Activated CD4-positive, alpha-beta T cell treated with anti-CD3 and anti-CD28 coated beads for 36 hours (primary cell): ENCODE data around the gene ZNF81. TPM values are rescaled to one million over a fixed set of nuclear protein-coding genes. Genes with fewer than 3 reads are reported as not detected.

ENCODE experiments used
- ATAC-seq: fragments of 200-7000 bp; cut with Tn5 transposase; one replicate; pipeline ENCODE4 v1.10.0; 2021; ENCODE audit warnings: mild to moderate bottlenecking, moderate library complexity
- CTCF ChIA-PET: fragments of 350-600 bp; sonication (Branson Sonifier 250); formaldehyde crosslinking; loops from one replicate; lab custom pipeline; 2021; ENCODE audit warnings: antibody characterized with exemption; lab: Charles Lee
- POLR2A ChIA-PET: fragments of 350-600 bp; sonication (Branson Sonifier 250); formaldehyde crosslinking; loops from one replicate; lab custom pipeline; 2021; ENCODE audit warnings: antibody characterized with exemption, inconsistent platforms; lab: Charles Lee
- DNase-seq: peaks from one replicate; pipeline ENCODE4 v3.0.0-alpha.2; 2020
- H3K27ac Mint-ChIP-seq: one replicate; pipeline ENCODE4 v1.8.0; 2021; ENCODE audit warnings: mixed read lengths
- H3K27me3 Mint-ChIP-seq: one replicate; pipeline ENCODE4 v1.8.0; 2021; ENCODE audit warnings: mixed read lengths
- H3K36me3 Mint-ChIP-seq: one replicate; pipeline ENCODE4 v1.8.0; 2021; ENCODE audit warnings: low read depth, mixed read lengths
- H3K4me1 Mint-ChIP-seq: one replicate; pipeline ENCODE4 v1.8.0; 2021; ENCODE audit warnings: mixed read lengths
- H3K4me3 Mint-ChIP-seq: one replicate; pipeline ENCODE4 v1.8.0; 2021; ENCODE audit warnings: mild to moderate bottlenecking, moderate library complexity, mixed read lengths
- H3K9me3 Mint-ChIP-seq: one replicate; pipeline ENCODE4 v1.8.0; 2021; ENCODE audit warnings: low read depth, mixed read lengths
- intact Hi-C, 2 experiments: fragments of 100-400 bp; cut with DNase I in 1 of 2; cut with micrococcal nuclease in 1 of 2; formaldehyde crosslinking; loops; one replicate each; pipeline versions ENCODE4 v1.14.2 to v1.15.1; 2022 to 2024; cut with DNase I, micrococcal nuclease
- total RNA-seq, 2 experiments: library from RNA; stranded (reverse); gene quantifications; one replicate each; pipeline ENCODE4 v1.2.3, GENCODE V29; 2021

Gene ZNF81
- total RNA-seq, 2 experiments from 2014 or later, result 5.3 to 6.4 TPM

DNA sequence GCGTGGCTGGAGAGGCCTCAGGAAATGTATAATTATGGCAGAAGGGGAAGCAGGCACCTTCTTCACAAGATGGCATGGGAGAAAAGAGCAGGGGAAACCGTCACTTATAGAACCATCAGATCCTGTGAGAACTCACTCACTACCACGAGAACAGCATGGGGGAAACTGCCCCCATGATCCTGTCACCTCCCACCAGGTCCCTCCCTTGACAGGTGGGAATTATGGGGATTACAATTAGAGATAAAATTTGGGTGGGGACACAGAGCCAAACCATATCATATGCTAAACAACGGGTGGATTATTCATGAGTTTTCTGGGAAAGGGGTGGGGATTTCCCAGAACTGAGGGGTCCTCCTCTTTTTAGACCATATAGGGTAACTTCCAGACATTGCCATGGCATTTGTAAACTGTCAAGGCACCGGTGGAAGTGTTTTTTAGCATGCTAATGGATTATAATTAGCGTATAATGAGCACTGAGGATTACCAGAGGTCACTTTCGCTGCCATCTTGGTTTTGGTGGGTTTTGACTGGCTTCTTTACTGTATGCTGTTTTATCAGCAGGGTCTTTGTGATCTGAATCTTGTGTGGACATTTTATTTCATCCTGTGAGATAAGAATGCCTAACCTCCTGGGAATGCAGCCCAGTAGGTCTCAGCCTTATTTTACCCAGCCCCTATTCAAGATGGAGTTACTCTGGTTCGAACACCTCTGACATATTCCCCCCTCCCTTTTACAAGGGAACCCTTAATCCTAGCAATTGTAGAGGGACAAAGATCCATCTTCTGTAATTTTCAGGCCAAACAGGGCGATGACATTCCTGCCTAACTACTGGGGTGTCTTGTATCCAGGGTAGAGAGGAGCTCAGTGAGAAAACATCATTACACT lies 27.6 kb upstream of the ZNF81 start:
- no peaks in the 10 kb centered on the region for H3K36me3 Mint-ChIP-seq
- intact Hi-C loops, result no loop called here
- POLR2A ChIA-PET, result no interaction called here
- H3K9me3 Mint-ChIP-seq, result no peaks in the 10 kb centered on the region
- H3K27me3 Mint-ChIP-seq, result no peaks in the 10 kb centered on the region
- CTCF ChIA-PET, result no interaction called here
- H3K4me1 Mint-ChIP-seq, result no peaks in the 10 kb centered on the region
- ATAC-seq (no peak), DNase-seq (no peak)
- H3K4me3 Mint-ChIP-seq, result no peak overlapping the region
- no peak overlapping the region for H3K27ac Mint-ChIP-seq

DNA sequence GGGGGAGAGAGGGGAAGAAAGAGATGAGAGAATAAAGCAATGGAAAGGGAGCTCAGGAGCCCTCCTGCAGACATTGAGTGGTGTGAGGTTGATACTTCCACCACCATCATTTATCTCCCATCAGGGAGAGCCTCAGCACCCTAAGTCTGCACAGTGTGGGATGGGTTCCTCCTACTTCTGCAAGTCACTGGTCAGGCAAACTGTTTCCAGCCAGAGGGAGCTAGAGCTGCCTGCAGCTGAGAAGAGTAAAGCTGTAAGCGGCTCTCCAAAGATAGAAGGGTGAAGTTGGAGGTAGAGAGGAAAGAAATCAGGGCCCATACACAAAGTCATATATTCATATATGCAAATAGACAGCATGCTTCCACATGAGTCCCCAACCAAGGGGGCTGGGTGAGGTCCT lies 21.9 kb upstream of the ZNF81 start:
- Mint-ChIP-seq H3K27ac (no peak overlapping the region), H3K36me3 (no peaks in the 10 kb centered on the region), H3K27me3 (no peaks in the 10 kb centered on the region), H3K9me3 (no peaks in the 10 kb centered on the region), H3K4me1 (peaks cover 2% of the 10 kb centered on the region), H3K4me3 (no peak overlapping the region)
- DNase-seq (no peak), ATAC-seq (no peak)
- intact Hi-C loops, result no loop called here
- POLR2A ChIA-PET, result no interaction called here
- CTCF ChIA-PET, result no interaction called here

- H3K27ac Mint-ChIP-seq, result no peak overlapping the region
- H3K36me3 Mint-ChIP-seq, result no peaks in the 10 kb centered on the region
- no peak overlapping the region for H3K4me3 Mint-ChIP-seq
- ChIA-PET CTCF (interaction anchor here (0.6 to 1.1 kb wide), 2 partner anchors 226 to 232 kb away, joined by 3 read pairs; no protein-coding TSS in a partner anchor), POLR2A (no interaction called here)
- DNase-seq (no peak), ATAC-seq (no peak)
- H3K27me3 Mint-ChIP-seq, result no peaks in the 10 kb centered on the region
- no peaks in the 10 kb centered on the region for H3K9me3 Mint-ChIP-seq
- intact Hi-C loops, result no loop called here
- peaks cover 2% of the 10 kb centered on the region for H3K4me1 Mint-ChIP-seq
Measured at GRCh38 chrX:47815901-47816845, 20.5 kb upstream of the ZNF81 start.

DNA sequence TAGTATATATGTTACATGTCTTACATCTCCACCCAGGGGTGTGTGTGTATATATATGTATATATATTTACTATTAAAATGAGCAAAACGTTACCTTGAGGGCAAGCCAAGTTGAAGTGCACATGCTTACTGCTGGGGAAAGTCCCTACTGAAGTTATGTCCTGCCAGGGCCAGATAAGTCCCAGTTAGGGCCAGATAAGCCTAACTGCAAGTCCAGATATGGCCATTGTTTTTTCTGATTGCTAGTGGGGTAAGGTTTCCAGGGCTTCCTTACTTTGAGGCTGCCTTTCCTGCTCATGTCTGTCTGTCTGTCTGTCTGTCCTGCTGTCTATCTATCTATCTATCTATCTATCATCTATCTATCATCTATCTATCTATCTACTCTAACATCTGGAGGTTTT lies 19.3 kb upstream of the ZNF81 start:
- Mint-ChIP-seq H3K4me3 (no peak overlapping the region), H3K27me3 (no peaks in the 10 kb centered on the region), H3K4me1 (peaks cover 2% of the 10 kb centered on the region), H3K27ac (no peak overlapping the region), H3K36me3 (no peaks in the 10 kb centered on the region), H3K9me3 (no peaks in the 10 kb centered on the region)
- ChIA-PET POLR2A (no interaction called here), CTCF (no interaction called here)
- DNase-seq (no peak), ATAC-seq (no peak)
- intact Hi-C loops, result no loop called here

GRCh38 chrX:47817897-47818296 lies 18.8 kb upstream of the ZNF81 start:
- CTCF ChIA-PET, result no interaction called here
- intact Hi-C loops, result no loop called here
- no peak overlapping the region for H3K4me3 Mint-ChIP-seq
- H3K9me3 Mint-ChIP-seq, result no peaks in the 10 kb centered on the region
- ATAC-seq (no peak), DNase-seq (no peak)
- peaks cover 5% of the 10 kb centered on the region for H3K4me1 Mint-ChIP-seq
- no peaks in the 10 kb centered on the region for H3K36me3 Mint-ChIP-seq
- no peaks in the 10 kb centered on the region for H3K27me3 Mint-ChIP-seq
- H3K27ac Mint-ChIP-seq, result no peak overlapping the region
- POLR2A ChIA-PET, result no interaction called here

DNA sequence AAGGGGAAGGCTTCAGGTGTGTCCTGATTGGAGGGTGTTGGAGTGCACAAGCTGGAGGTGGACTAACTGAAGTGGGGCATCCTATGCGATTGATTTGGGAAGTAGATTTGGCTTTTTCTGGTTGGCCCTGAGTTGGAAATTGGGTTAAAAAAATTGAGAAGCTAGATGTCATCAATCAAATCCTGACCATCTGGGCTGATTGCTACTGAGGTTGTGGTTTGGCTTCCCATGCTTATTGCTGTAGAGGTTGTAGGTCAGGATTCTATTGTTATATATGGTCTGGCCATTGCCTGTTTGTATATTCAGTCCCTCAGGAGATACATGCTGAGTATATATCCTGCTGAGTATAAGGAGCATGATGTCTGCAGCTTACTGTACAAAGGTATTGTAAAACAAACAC lies 7.7 kb upstream of the ZNF81 start:
- intact Hi-C loops, result no loop called here
- H3K27me3 Mint-ChIP-seq, result no peaks in the 10 kb centered on the region
- ChIA-PET CTCF (interaction anchor here (0.6 to 3.3 kb wide), 3 partner anchors 28 to 198 kb away, joined by 3 to 15 read pairs (median 4); no protein-coding TSS in a partner anchor), POLR2A (no interaction called here)
- H3K4me1 Mint-ChIP-seq, result no peaks in the 10 kb centered on the region
- H3K27ac Mint-ChIP-seq, result no peak overlapping the region
- H3K9me3 Mint-ChIP-seq, result no peaks in the 10 kb centered on the region
- no peak overlapping the region for H3K4me3 Mint-ChIP-seq
- ATAC-seq (no peak), DNase-seq (no peak)
- no peaks in the 10 kb centered on the region for H3K36me3 Mint-ChIP-seq

DNA sequence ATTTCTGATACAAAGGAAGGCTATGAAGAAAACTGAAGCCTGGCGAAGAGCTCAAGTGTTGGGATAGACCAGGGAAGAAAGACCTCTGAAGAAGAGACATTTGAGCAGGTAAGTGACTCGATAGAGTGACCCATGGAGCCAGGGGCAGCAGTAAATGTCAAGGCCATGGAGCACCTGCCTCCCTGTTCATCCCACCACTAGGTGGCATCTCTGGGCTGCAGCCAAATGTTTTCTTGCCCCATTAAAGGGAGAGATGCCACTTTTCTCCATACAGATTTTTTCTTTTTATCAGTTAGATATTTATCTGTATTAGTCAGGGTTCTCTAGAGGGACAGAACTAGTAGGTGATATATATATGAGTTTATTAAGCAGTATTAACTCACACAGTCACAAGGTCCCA lies 4.9 kb upstream of the ZNF81 start:
- Mint-ChIP-seq H3K4me3 (no peak overlapping the region), H3K36me3 (no peaks in the 10 kb centered on the region), H3K27ac (no peak overlapping the region), H3K27me3 (no peaks in the 10 kb centered on the region), H3K4me1 (peaks cover 13% of the 10 kb centered on the region), H3K9me3 (no peaks in the 10 kb centered on the region)
- intact Hi-C loops, result loop anchor here (1.0 to 5.0 kb wide), 3 partner anchors 126 to 661 kb away; no protein-coding TSS in a partner anchor
- POLR2A ChIA-PET, result no interaction called here
- DNase-seq (peak; percentile 68), ATAC-seq (no peak)
- CTCF ChIA-PET, result interaction anchor here (1.0 to 2.2 kb wide), 3 partner anchors 12 to 195 kb away, joined by 4 to 10 read pairs (median 5); no protein-coding TSS in a partner anchor

- DNase-seq, result no peak
- Mint-ChIP-seq H3K9me3 (no peaks in the 10 kb centered on the region), H3K27ac (no peak overlapping the region), H3K4me3 (no peak overlapping the region), H3K4me1 (peaks cover 25% of the 10 kb centered on the region), H3K36me3 (peaks cover 2% of the 10 kb centered on the region), H3K27me3 (no peaks in the 10 kb centered on the region)
- intact Hi-C loops, result loop anchor here in 1 of 2 experiments (5.0 kb wide), 3 partner anchors 356 to 964 kb away; partner anchors contain the start of genes HDAC6, UBA1 and ZNF41
- ATAC-seq, result no peak
- POLR2A ChIA-PET, result interaction anchor here (0.7 kb wide), 1 partner anchor 184 kb away, joined by 4 read pairs; no protein-coding TSS in a partner anchor
- CTCF ChIA-PET, result interaction anchor here (1.7 kb wide), 1 partner anchor 190 kb away, joined by 3 read pairs; no protein-coding TSS in a partner anchor
Measured at GRCh38 chrX:47838361-47838760, 1.7 kb downstream of the ZNF81 start.

- intact Hi-C loops, result no loop called here
- DNase-seq, result no peak
- no peak for ATAC-seq
- Mint-ChIP-seq H3K4me1 (peaks cover 18% of the 10 kb centered on the region), H3K4me3 (no peak overlapping the region), H3K27me3 (no peaks in the 10 kb centered on the region), H3K36me3 (peaks cover 2% of the 10 kb centered on the region), H3K9me3 (no peaks in the 10 kb centered on the region), H3K27ac (no peak overlapping the region)
- POLR2A ChIA-PET, result no interaction called here
- CTCF ChIA-PET, result no interaction called here
Measured at GRCh38 chrX:47840111-47840510, 3.4 kb downstream of the ZNF81 start.

DNA sequence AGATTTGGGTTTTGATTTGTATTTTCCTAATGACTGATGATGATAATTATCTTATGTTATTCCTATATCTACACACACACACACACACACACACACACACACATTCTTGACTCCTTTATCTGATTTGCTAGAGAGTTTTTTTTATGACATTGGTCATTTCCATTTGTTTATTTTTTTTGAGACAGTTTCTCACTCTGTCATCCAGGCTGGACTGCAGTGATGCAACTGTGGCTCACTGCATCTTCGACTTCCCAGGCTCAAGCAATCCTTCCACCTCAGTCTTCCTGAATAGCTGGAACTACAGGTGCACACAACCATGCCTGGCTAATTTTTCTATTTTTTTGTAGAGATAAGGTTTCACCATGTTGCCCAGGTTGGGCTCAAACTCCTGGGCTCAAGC lies 6.7 kb downstream of the ZNF81 start:
- ATAC-seq (no peak), DNase-seq (no peak)
- Mint-ChIP-seq H3K4me1 (peaks cover 3% of the 10 kb centered on the region), H3K4me3 (no peak overlapping the region), H3K27me3 (no peaks in the 10 kb centered on the region), H3K36me3 (peaks cover 4% of the 10 kb centered on the region), H3K27ac (no peak overlapping the region), H3K9me3 (no peaks in the 10 kb centered on the region)
- intact Hi-C loops, result no loop called here
- POLR2A ChIA-PET, result no interaction called here
- CTCF ChIA-PET, result interaction anchor here (0.9 to 1.3 kb wide), 3 partner anchors 11 to 115 kb away, joined by 4 to 5 read pairs (median 4); no protein-coding TSS in a partner anchor

DNA sequence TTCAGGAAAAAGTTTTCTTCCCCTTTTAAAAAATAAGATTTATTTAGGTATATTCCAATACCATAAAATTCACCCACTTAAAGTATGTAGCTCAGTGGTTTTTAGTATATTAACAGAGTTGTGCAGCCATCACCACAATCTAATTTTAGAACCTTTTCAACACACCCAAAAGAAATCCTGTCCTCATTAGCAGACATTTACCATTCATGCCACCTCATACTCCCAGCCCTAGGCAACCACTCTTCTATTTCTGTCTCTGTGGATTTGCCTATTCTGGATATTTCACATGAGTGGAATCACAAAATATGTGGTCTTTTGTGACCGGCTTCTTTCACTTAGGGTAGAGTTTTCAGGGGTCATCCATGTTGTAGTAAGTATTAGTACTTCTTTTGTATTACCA lies 7.4 kb downstream of the ZNF81 start:
- Mint-ChIP-seq H3K27me3 (no peaks in the 10 kb centered on the region), H3K4me1 (peaks cover 2% of the 10 kb centered on the region), H3K27ac (no peak overlapping the region), H3K9me3 (no peaks in the 10 kb centered on the region), H3K36me3 (peaks cover 4% of the 10 kb centered on the region), H3K4me3 (no peak overlapping the region)
- POLR2A ChIA-PET, result no interaction called here
- DNase-seq (no peak), ATAC-seq (no peak)
- intact Hi-C loops, result no loop called here
- CTCF ChIA-PET, result interaction anchor here (0.9 to 1.3 kb wide), 3 partner anchors 12 to 115 kb away, joined by 4 to 5 read pairs (median 4); no protein-coding TSS in a partner anchor
